ENCODE data around the gene ZNF362.

DNA sequence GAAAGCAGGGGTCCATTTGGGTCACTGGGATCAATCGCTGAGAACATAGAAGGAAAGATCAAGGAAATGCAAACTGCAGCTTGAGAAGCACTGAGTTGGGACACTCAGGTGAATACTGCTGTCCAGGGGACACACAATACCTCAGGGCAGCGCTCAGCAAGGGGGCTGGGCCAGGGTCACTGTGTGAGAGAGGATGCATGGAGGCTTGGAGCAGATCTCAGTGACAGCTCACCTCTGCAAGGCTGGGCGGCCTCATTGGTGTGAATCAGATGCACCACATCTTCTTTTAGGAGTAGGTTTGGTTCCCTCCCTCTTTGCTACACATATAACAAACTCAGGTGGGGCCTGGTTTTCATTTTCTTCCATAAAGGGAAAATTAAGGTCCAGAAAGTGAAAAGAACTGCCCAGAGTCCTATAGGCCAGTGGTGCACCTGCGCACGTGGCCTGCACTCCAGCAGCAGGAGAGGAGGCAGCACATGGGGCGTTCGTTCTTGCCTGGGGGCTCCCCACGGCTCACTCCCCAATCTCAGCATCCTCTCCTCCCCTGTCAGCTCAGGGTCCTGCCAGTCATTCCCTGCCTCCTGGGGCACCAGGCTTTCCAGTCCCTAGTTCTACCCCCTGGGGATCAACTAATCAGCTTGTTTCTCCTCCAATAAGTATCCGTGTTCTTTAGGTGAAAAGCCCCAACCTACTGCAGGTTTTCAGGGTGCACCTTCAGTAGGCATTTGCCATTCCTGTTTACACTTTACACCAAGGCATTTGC is 63.1 kb downstream of the ZNF362 start:
- TF ChIP-seq CTCF (conservative IDR thresholded peaks at IDR 0.05; ENCODE audit: low read length): no peak
- no peak for TF ChIP-seq EZH2phosphoT487 (IDR thresholded peaks at IDR 0.05; ENCODE audit: borderline replicate concordance, low read depth, low read length)
